Gastrocnemius medialis (tissue), 4 donors: ENCODE data around the gene KLHL15.

Source experiments
- POLR2A ChIP-seq, 2 donors: fragments of 450-650 bp; IDR thresholded peaks; one replicate each; pipeline ENCODE4 v1.6.1; 2017; ENCODE audit warnings: antibody characterized with exemption in 2 of 2, mild to moderate bottlenecking in 2 of 2, moderate library complexity in 2 of 2
- TF ChIP-seq, protein P1 (sequence below), 5 experiments: fragments of 450-650 bp in 3 of 5; fragments of 200-600 bp in 2 of 5; sonication (generic) in 2 of 5; IDR thresholded peaks in 4 of 5; conservative IDR thresholded peaks in 1 of 5; 1 replicate in 4 of 5; 2 replicates in 1 of 5; pipeline ENCODE4 v1.5.1; 2016 to 2019; ENCODE audit warnings: antibody characterized with exemption in 5 of 5, mild to moderate bottlenecking in 3 of 5, moderate library complexity in 3 of 5

DNA sequence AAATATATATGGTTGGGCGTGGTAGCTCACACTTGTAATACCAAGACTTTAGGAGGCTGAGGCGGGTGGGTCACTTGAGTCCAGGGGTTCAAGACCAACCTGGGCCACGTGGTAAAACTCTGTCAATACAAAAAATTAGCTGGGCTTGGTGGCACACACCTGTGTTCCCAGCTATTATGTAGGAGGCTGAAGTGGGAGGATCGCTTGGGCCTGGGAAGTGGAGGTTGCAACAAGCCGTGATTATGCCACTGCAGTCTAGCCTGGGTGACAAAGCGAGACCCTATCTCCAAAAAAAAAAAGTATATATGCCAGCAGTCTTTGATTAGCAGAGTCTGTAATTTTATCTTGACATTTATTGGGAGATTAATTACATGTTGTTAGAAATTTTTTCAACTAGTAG is 36.5 kb upstream of the KLHL15 start:
- TF ChIP-seq, protein P1, sequence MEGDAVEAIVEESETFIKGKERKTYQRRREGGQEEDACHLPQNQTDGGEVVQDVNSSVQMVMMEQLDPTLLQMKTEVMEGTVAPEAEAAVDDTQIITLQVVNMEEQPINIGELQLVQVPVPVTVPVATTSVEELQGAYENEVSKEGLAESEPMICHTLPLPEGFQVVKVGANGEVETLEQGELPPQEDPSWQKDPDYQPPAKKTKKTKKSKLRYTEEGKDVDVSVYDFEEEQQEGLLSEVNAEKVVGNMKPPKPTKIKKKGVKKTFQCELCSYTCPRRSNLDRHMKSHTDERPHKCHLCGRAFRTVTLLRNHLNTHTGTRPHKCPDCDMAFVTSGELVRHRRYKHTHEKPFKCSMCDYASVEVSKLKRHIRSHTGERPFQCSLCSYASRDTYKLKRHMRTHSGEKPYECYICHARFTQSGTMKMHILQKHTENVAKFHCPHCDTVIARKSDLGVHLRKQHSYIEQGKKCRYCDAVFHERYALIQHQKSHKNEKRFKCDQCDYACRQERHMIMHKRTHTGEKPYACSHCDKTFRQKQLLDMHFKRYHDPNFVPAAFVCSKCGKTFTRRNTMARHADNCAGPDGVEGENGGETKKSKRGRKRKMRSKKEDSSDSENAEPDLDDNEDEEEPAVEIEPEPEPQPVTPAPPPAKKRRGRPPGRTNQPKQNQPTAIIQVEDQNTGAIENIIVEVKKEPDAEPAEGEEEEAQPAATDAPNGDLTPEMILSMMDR (IDR thresholded peaks at IDR 0.05 in 4 of 5, conservative IDR thresholded peaks at IDR 0.05 in 1 of 5): no peak
- no peak for TF ChIP-seq POLR2A (IDR thresholded peaks at IDR 0.05)
